GM04503 (cell line): ENCODE results near the gene KCTD2.
"Not testable (repeated sequence)": the region's sequence is repeated elsewhere in the genome, so short reads cannot be mapped to it uniquely, and the experiment has no call there.

Experiments used
- DNase-seq: peaks from one replicate; pipeline ENCODE4 v3.0.0-alpha.2; 2012; ENCODE audit warnings: low read depth

KCTD2 gene, protein sequence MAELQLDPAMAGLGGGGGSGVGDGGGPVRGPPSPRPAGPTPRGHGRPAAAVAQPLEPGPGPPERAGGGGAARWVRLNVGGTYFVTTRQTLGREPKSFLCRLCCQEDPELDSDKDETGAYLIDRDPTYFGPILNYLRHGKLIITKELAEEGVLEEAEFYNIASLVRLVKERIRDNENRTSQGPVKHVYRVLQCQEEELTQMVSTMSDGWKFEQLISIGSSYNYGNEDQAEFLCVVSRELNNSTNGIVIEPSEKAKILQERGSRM

GRCh38 chr17:75046407-75047289 is at the start of gene KCTD2, which contains the start of gene ATP5PD:
Gene KCTD2, plus strand, starts transcription at chr17:75047225. Its CDS starts 26 bp downstream, at chr17:75047251.
Gene ATP5PD, minus strand, starts transcription at chr17:75046969. Its CDS starts 4,319 bp downstream, at chr17:75042650.
- peak; percentile 86 for DNase-seq

DNA sequence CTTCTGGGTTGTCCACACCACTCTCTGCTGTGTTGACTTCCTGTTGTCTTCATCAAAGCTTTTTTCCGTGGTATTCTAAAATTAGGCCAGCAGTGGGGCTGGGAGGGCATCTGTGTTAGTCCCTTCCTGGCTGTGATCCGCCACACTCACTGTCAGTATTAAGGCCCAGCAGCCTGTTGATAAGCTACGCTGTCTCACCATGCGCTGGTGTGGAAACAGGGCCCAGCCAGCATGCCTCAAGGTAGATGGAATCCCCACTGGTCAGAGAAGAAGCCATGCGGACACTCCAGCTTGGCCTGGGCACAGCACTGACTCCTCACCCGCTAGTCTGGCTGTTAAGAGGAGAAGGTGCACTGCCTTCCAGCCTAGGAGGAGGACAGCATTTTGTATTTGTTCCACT is 48.2 kb upstream of the KCTD2 start:
- DNase-seq = no peak

- DNase-seq = no peak
These were observed 47.5 kb upstream of the KCTD2 start for GRCh38 chr17:74999523-74999922.

DNA sequence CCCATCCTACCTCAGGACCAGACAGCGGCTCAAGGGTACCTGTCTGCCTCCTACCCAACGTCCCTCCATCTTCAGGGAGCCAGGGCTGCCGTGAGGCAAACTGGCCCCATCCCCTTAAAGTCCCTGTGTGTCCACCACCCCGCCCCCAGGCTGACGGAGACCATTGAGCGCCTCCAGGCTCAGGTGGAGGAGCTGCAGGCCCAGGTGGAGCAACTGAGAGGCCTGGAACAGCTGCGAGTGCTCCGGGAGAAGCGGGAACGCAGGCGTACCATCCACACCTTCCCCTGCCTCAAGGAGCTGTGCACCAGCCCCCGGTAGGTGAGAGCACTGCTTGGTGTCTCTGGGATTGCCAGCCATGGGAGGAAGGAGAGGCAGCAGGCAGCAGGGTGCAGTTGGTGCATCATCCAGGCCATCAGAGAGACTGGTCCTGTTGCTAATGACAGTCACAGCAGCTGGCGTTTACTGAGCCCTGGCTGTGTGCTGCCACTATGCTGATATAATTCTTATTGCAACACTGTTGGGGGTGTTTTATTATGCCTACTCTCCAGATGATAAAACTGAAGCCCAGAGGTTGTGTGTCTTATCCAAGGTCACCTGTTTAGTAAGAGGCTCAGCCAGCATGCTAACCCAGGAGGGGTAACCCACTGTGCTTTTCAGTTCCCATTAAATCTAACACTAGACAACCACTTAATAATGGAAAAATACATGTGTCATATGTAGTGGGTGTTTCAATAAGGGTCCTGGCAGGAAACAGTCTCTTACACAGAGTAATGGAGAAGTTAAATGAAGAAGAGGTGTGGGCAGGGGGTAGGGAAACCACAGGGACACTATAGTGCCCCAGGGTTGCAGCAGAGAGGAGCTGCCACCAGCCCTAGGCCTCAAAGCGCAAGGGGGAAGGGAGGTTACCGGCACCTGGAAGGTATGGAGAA is 44.8 kb upstream of the KCTD2 start:
- no peak for DNase-seq

GRCh38 chr17:75003070-75003956 is 43.7 kb upstream of the KCTD2 start:
- no peak for DNase-seq

GRCh38 chr17:75003957-75004355 is 43.1 kb upstream of the KCTD2 start:
- DNase-seq = no peak

DNA sequence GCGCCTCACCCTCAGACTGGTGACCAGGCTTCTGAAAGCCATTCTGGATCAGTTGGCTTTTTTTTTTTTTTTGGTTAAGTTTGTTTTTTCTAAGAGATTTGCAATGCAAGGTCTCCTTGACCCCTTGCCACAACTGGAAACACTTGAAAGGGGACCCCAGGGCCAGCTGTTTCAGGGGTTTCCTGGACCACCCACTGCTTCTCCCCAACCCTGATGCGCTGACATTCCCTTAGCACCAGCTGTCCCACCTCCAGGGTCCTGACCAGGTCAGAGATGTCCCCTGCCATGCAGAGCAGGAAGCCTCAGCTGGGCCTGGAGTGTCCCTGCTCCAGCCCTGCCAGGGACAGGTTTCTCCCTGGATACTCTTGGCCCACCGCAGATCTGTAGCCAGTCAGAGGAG is 42.7 kb upstream of the KCTD2 start:
- no peak for DNase-seq

DNA sequence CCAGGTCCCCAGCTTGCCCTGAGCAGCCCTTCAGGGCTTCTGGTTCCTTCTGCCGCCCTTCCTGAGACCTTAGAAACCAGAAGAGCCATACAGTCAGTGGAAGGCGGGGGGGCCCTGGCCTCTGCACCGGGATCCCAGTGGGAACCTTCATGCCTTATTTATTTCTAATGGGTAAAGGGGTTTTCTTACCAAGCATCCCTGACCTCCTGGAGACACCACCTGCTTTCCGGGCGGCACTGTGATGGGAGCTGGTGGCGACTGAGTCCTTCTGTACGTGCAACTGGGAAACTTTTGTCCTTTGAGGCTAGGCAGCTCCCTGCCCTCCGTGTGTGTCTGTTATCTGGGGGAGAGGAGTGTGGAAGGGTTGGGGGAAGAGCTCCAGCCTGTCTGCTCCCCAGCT is 41.7 kb upstream of the KCTD2 start:
- no peak for DNase-seq

- DNase-seq = not testable (repeated sequence)
These were observed 40.9 kb upstream of the KCTD2 start for GRCh38 chr17:75006084-75006483.

GRCh38 chr17:75006653-75007052 is 40.4 kb upstream of the KCTD2 start:
- no peak for DNase-seq

DNA sequence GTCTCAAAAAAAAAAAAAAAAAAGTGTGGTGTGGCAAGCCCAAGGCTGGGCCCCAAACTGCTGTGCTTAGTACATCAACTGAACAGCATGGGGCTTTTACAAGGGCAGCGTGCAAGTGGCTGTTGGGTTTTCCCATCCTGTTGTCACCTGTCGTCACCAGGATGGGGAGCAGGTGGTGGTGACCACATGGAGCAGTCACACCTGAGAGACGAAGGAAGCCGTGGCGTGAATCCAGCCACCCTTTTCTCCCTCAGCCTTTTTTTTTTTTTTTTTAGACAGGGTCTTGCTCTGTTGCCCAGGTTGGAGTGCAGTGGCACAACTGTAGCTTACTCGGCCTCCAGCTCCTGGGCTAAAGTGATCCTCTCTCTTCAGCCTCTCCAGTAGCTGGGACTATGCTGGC is 38.7 kb upstream of the KCTD2 start:
- no peak for DNase-seq

DNA sequence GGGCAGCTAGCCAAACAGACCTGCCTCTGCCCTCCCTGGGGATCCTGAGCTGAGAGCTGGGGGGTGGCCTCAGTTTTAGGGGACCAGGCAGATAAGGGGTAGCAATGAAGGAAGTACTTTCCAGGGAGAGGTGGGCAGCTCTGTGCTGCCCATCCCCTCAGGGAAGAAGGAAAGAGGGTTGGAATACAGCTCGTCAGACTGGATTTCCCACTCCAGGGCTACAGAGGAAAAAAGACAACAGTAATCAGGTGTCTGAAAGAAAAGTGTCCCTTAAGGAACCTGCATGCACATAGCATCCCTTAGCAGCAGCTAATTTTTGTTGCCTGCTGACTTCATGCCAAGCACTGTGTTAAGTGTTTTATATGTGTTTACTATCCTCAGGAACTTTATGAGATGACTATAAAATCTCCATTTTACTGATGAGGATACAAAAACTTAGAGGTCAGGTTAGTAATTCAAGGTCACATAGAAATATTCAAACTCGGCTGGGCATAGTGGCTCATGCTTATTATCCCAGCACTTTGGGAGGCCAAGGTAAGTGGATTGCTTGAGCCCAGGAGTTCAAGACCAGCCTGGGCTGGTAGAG is 37.8 kb upstream of the KCTD2 start:
- no peak for DNase-seq

- DNase-seq = no peak
These were observed 36.2 kb upstream of the KCTD2 start for GRCh38 chr17:75010683-75011400.

- no peak for DNase-seq
These were observed 35.5 kb upstream of the KCTD2 start for GRCh38 chr17:75011401-75012095.

GRCh38 chr17:75012096-75012345 is 35.0 kb upstream of the KCTD2 start:
- no peak for DNase-seq

GRCh38 chr17:75012346-75013091 is 34.5 kb upstream of the KCTD2 start, which contains the start of gene MRPL58:
Gene MRPL58, plus strand, starts transcription at chr17:75012670. Its CDS starts 17 bp downstream, at chr17:75012687.
- DNase-seq = no peak

GRCh38 chr17:75013092-75013559 is 33.9 kb upstream of the KCTD2 start:
- DNase-seq = no peak

GRCh38 chr17:75019146-75019545 is 27.9 kb upstream of the KCTD2 start:
- no peak for DNase-seq

DNA sequence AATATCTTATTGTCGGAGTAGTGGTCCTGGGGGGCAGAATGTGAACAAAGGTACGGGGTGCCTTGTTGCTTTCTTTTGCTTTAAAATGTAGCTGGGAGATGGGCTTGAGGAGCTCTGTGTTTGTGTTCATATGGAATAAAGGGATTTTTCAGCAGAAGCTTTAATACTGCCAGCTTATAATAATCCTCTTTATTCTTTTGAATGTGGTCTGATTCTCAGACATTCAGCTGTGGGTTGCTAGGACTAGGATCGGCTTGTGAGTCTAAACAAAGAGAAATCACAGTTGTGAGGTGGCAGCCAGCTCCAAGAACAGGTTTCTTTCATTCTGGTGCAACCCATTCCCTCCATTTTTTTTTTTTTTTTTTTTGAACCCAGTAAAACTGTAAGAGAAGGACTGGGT is 27.3 kb upstream of the KCTD2 start:
- no peak for DNase-seq
